GM18858 (cell line): ENCODE results near the gene CARD14.

Experiments
- ATAC-seq: cut with Tn5 transposase; IDR thresholded peaks from one replicate; pipeline ENCODE4 v1.9.1; 2021; ENCODE audit not compliant: unreplicated experiment

Gene CARD14

GRCh38 chr17:80208050-80208449, 38.2 kb downstream of the CARD14 start:
- ATAC-seq: no peak

GRCh38 chr17:80209765-80210164, 39.9 kb downstream of the CARD14 start:
- no peak for ATAC-seq

- ATAC-seq: no peak
These were observed 40.7 kb downstream of the CARD14 start for GRCh38 chr17:80210348-80211108.

GRCh38 chr17:80212109-80212508, 42.3 kb downstream of the CARD14 start:
- no peak for ATAC-seq

- no peak for ATAC-seq
These were observed 42.7 kb downstream of the CARD14 start for GRCh38 chr17:80212511-80212910.

- ATAC-seq: no peak
These were observed 43.3 kb downstream of the CARD14 start for GRCh38 chr17:80212962-80213642.

- ATAC-seq: no peak
These were observed 43.8 kb downstream of the CARD14 start for GRCh38 chr17:80213643-80213975.

GRCh38 chr17:80214012-80214877, 44.4 kb downstream of the CARD14 start:
- no peak for ATAC-seq

- ATAC-seq: no peak
These were observed 45.0 kb downstream of the CARD14 start for GRCh38 chr17:80214878-80215210.

GRCh38 chr17:80216473-80217456, 46.9 kb downstream of the CARD14 start:
- no peak for ATAC-seq

- no peak for ATAC-seq
These were observed 48.0 kb downstream of the CARD14 start for GRCh38 chr17:80217703-80218362.

GRCh38 chr17:80218391-80218790, 48.6 kb downstream of the CARD14 start:
- no peak for ATAC-seq

- ATAC-seq: no peak
These were observed 49.4 kb downstream of the CARD14 start for GRCh38 chr17:80219013-80219762.

GRCh38 chr17:80219763-80220053, 49.9 kb downstream of the CARD14 start:
- ATAC-seq: no peak

GRCh38 chr17:80220054-80220735, 50.4 kb downstream of the CARD14 start, which contains the start of the genes SGSH and SLC26A11:
TSS of gene SGSH (minus strand) at chr17:80220333. CDS start at chr17:80220313, 20 bp downstream.
TSS of gene SLC26A11 (plus strand) at chr17:80220427. CDS start at chr17:80221561, 1,134 bp downstream.
- no peak for ATAC-seq

GRCh38 chr17:80220736-80221215, 50.9 kb downstream of the CARD14 start:
- no peak for ATAC-seq

GRCh38 chr17:80221351-80222105, 51.7 kb downstream of the CARD14 start:
- no peak for ATAC-seq
